SK-N-SH (cell line): ENCODE measurements around the gene OGFOD2. TPM values are rescaled to one million over a fixed set of nuclear protein-coding genes. Genes with fewer than 3 reads are reported as not detected.
A peak's percentile ranks its signal among the peaks of the same experiment; 100 is the strongest.

ENCODE experiments used
- CTCF ChIA-PET: fragments of 300-600, 350-600 bp; formaldehyde crosslinking; extraction: SDS; loops from one replicate; lab custom pipeline; 2021; lab: Yijun Ruan, JAX
- POLR2A ChIA-PET: fragments of 350-600 bp; sonication (Branson Sonifier 250); formaldehyde crosslinking; extraction: SDS; loops from one replicate; lab custom pipeline; 2020; ENCODE audit warnings: antibody characterized with exemption, inconsistent platforms; lab: Yijun Ruan, JAX
- DNase-seq: peaks from one replicate; pipeline ENCODE4 v3.0.0; 2012
- H2AFZ ChIP-seq: fragments of 200-600 bp; sonication (generic); 2 replicates; pipeline ENCODE4 v1.8.1; 2016; ENCODE audit warnings: antibody characterized with exemption, mild to moderate bottlenecking, low read depth
- H3F3A ChIP-seq: fragments of 200-600 bp; sonication (generic); replicated peaks from 2 replicates; pipeline ENCODE3; 2016; ENCODE audit warnings: antibody characterized with exemption, mild to moderate bottlenecking; ENCODE audit not compliant: insufficient read depth
- H3K27ac ChIP-seq, 2 experiments: fragments of 200-500 bp in 1 of 2; fragments of 200-600 bp in 1 of 2; sonication (Bioruptor generic) in 1 of 2; sonication (generic), shearing (Covaris generic) in 1 of 2; 2 replicates each; pipeline versions ENCODE4 v1.5.1 to v1.6.1; 2014 to 2016; ENCODE audit warnings: low read depth in 2 of 2, inconsistent platforms in 1 of 2, low read length in 1 of 2, mild to moderate bottlenecking in 1 of 2, mixed read lengths in 1 of 2
- H3K27me3 ChIP-seq: fragments of 200-600 bp; sonication (generic), shearing (Covaris generic); 2 replicates; pipeline ENCODE4 v1.6.1; 2016; ENCODE audit warnings: mixed run types; ENCODE audit not compliant: insufficient read depth
- H3K36me3 ChIP-seq, 2 experiments: fragments of 200-500 bp in 1 of 2; fragments of 200-600 bp in 1 of 2; sonication (Bioruptor generic) in 1 of 2; sonication (generic) in 1 of 2; replicated peaks in 1 of 2; 2 replicates each; pipeline versions ENCODE3 to v1.5.1; 2014 to 2016; ENCODE audit warnings: low read length in 1 of 2, mild to moderate bottlenecking in 1 of 2; ENCODE audit not compliant: insufficient read depth in 2 of 2, control insufficient read depth in 1 of 2
- H3K4me1 ChIP-seq, 2 experiments: fragments of 200-500 bp in 1 of 2; fragments of 200-600 bp in 1 of 2; sonication (Bioruptor generic) in 1 of 2; sonication (generic), shearing (Covaris generic) in 1 of 2; 2 replicates each; pipeline versions ENCODE4 v1.5.1 to v1.6.1; 2014 to 2016; ENCODE audit warnings: low read depth in 1 of 2, low read length in 1 of 2, mixed run types in 1 of 2; ENCODE audit not compliant: insufficient read depth in 2 of 2, control insufficient read depth in 1 of 2
- H3K4me2 ChIP-seq: fragments of 200-600 bp; sonication (generic), shearing (Covaris generic); 2 replicates; pipeline ENCODE4 v1.6.1; 2017; ENCODE audit warnings: mixed run types
- H3K4me3 ChIP-seq, 2 experiments: fragments of 200-500 bp in 1 of 2; fragments of 200-600 bp in 1 of 2; sonication (Bioruptor generic) in 1 of 2; sonication (generic), shearing (Covaris generic) in 1 of 2; 2 replicates each; pipeline versions ENCODE4 v1.5.1 to v1.8.1; 2014 to 2016; ENCODE audit warnings: low read depth in 2 of 2, inconsistent platforms in 1 of 2, low read length in 1 of 2, mild to moderate bottlenecking in 1 of 2, mixed read lengths in 1 of 2, moderate library complexity in 1 of 2
- H3K79me2 ChIP-seq: fragments of 200-600 bp; sonication (generic); 2 replicates; pipeline ENCODE4 v1.8.1; 2017; ENCODE audit warnings: mild to moderate bottlenecking; ENCODE audit not compliant: insufficient read depth
- H3K9ac ChIP-seq: fragments of 200-600 bp; sonication (generic); 2 replicates; pipeline ENCODE4 v1.6.1; 2017; ENCODE audit warnings: mixed run types
- H3K9me2 ChIP-seq: fragments of 200-600 bp; sonication (generic); 2 replicates; pipeline ENCODE4 v1.6.1; 2017; ENCODE audit warnings: mixed run types
- H3K9me3 ChIP-seq: fragments of 200-600 bp; sonication (generic); 2 replicates; pipeline ENCODE4 v1.6.1; 2017; ENCODE audit warnings: mixed run types, mild to moderate bottlenecking, moderate library complexity
- H4K20me1 ChIP-seq: fragments of 200-600 bp; sonication (generic); 2 replicates; pipeline ENCODE4 v1.6.1; 2017; ENCODE audit warnings: mild to moderate bottlenecking, mixed run types; ENCODE audit not compliant: insufficient read depth
- CHD2 ChIP-seq: fragments of 150-350 bp; IDR thresholded peaks from 2 replicates; pipeline ENCODE4 v1.6.1; 2018; ENCODE audit warnings: low read length; ENCODE audit not compliant: partially characterized antibody
- FOXJ3 ChIP-seq: sonication (generic); formaldehyde crosslinking; IDR thresholded peaks from 2 replicates; pipeline ENCODE4 v1.5.1; 2020; ENCODE audit warnings: mild to moderate bottlenecking, missing genetic modification reagents
- FOXM1 ChIP-seq: IDR thresholded peaks from 2 replicates; pipeline ENCODE4 v1.4.0; 2012; ENCODE audit warnings: low read depth, mild to moderate bottlenecking
- MXI1 ChIP-seq: IDR thresholded peaks from 2 replicates; pipeline ENCODE4 v1.6.1; 2012; ENCODE audit warnings: mild to moderate bottlenecking, low read depth, low read length, improper control_type of control experiment
- NRF1 ChIP-seq: IDR thresholded peaks from 2 replicates; pipeline ENCODE4 v1.6.1; 2012; ENCODE audit warnings: low read depth, mild to moderate bottlenecking, low read length
- POLR2AphosphoS5 ChIP-seq: IDR thresholded peaks from 2 replicates; pipeline ENCODE4 v1.6.1; 2012; ENCODE audit warnings: low read depth, low read length
- RFX5 ChIP-seq: IDR thresholded peaks from 2 replicates; pipeline ENCODE4 v1.6.1; 2012; ENCODE audit warnings: mild to moderate bottlenecking, improper control_type of control experiment, low read length
- SIN3A ChIP-seq: IDR thresholded peaks from 2 replicates; pipeline ENCODE4 v1.6.1; 2012; ENCODE audit warnings: low read depth, mild to moderate bottlenecking, low read length, moderate library complexity, borderline replicate concordance
- TCF12 ChIP-seq: IDR thresholded peaks from 2 replicates; pipeline ENCODE4 v1.4.0; 2012
- YY1 ChIP-seq: IDR thresholded peaks from 2 replicates; pipeline ENCODE4 v1.4.0; 2012; ENCODE audit warnings: low read depth, mild to moderate bottlenecking
- WGBS: methylation state at CpG from one replicate; pipeline ENCODE4 v1.1.6; 2017; ENCODE audit warnings: low lambda C conversion rate; 5-methylcytosine and 5-hydroxymethylcytosine counted together
- polyA plus RNA-seq, 3 experiments: library from polyadenylated mRNA; depleted of rRNA; stranded (reverse); fragments of >200 nt; gene quantifications; 2 replicates each; pipeline ENCODE4 v1.2.3, GENCODE V29; 2012
- TF ChIP-seq, protein P1 (sequence below): fragments of 200-600 bp; sonication (generic); IDR thresholded peaks from 2 replicates; pipeline ENCODE4 v1.6.1; 2017; ENCODE audit warnings: antibody characterized with exemption, mild to moderate bottlenecking, moderate library complexity
- TF ChIP-seq, protein P2 (sequence below): fragments of 150-350 bp; IDR thresholded peaks from 2 replicates; pipeline ENCODE4 v1.6.1; 2017; ENCODE audit warnings: antibody characterized with exemption, low read length, low read depth, borderline replicate concordance
- TF ChIP-seq, protein P3 (sequence below): IDR thresholded peaks from 2 replicates; pipeline ENCODE4 v1.4.0; 2012; ENCODE audit warnings: low read depth

OGFOD2 gene
- polyA plus RNA-seq, 1 of the 3 experiments (the other 2 are of a cell fraction) = 22.0 TPM

DNA sequence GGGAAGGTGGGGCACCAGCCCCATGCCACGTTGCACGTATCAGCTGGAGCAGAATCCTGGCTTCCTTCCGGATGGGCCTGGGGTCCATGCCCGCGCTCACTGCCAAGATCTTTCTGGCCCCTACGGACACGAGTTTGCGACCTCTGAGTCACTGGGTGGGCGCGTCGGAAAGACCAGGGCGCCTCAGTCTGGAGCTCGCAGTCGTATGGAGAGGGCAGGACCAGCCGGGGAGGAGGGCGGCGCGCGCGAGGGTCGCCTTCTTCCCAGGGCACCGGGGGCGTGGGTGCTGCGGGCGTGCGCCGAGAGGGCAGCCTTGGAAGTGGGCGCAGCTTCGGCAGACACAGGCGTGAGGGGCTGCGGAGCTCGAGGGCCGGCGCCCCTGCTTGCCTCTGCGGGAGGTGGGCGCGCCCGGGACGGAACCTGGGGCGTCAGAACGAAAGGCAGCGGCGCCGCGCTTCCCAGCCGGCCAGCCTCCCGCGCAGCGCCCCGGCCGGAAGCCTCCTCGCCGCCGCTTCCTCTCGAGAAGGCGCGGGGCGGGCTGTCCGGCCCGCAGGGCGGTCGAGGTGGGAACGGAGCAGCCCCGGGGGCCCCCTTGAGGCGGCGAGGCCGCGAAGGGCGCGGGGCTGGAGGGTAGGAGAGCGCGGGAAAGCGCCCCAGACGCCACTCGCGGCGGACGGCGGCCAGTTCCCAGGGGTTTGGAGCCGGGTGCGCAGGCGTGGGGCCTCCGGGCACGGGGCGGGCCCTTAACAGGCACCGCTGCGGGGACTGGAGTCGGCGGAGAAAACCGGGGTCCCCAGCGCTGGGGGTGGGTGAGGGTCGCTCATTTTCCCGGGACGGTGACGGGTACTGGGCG lies 5.4 kb downstream of the OGFOD2 start, which contains the start of gene ARL6IP4 (continued):
- TF ChIP-seq MXI1 (peak; percentile 34; the same call in 1 of the 2 replicates), POLR2AphosphoS5 (peak; percentile 55; the same call in 1 of the 2 replicates), SIN3A (peak; percentile 66; the same call in 1 of the 2 replicates), CHD2 (peak; percentile 54), TCF12 (no peak), NRF1 (peak; percentile 63), FOXJ3 (CRISPR knock-in tag) (0 out of 2 replicates have a peak, but pooled peaks have one; percentile 11), RFX5 (no peak)
- TF ChIP-seq, protein P1, sequence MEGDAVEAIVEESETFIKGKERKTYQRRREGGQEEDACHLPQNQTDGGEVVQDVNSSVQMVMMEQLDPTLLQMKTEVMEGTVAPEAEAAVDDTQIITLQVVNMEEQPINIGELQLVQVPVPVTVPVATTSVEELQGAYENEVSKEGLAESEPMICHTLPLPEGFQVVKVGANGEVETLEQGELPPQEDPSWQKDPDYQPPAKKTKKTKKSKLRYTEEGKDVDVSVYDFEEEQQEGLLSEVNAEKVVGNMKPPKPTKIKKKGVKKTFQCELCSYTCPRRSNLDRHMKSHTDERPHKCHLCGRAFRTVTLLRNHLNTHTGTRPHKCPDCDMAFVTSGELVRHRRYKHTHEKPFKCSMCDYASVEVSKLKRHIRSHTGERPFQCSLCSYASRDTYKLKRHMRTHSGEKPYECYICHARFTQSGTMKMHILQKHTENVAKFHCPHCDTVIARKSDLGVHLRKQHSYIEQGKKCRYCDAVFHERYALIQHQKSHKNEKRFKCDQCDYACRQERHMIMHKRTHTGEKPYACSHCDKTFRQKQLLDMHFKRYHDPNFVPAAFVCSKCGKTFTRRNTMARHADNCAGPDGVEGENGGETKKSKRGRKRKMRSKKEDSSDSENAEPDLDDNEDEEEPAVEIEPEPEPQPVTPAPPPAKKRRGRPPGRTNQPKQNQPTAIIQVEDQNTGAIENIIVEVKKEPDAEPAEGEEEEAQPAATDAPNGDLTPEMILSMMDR = no peak
- TF ChIP-seq, protein P2, sequence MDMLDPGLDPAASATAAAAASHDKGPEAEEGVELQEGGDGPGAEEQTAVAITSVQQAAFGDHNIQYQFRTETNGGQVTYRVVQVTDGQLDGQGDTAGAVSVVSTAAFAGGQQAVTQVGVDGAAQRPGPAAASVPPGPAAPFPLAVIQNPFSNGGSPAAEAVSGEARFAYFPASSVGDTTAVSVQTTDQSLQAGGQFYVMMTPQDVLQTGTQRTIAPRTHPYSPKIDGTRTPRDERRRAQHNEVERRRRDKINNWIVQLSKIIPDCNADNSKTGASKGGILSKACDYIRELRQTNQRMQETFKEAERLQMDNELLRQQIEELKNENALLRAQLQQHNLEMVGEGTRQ = no peak

DNA sequence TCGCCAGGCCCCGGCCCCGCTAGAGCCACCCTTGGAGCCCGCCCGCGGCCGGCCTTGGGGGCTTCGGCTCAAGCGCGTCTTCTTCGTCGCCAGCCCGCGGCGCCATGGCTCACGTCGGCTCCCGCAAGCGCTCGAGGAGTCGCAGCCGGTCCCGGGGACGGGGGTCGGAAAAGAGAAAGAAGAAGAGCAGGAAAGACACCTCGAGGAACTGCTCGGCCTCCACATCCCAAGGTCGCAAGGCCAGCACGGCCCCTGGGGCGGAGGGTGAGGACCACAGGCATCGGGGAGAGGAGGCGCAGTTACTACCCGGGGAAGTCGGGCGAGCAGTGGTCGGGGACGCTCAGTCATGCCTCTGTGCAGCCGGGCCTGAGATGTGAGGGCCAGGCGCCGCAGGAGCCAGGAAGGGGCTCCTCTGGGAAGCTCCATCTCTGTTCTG lies 6.0 kb downstream of the OGFOD2 start:
- ChIA-PET CTCF (interaction anchor here (0.7 to 5.0 kb wide), 4 partner anchors 13 to 292 kb away, joined by 3 to 25 read pairs (median 3); no protein-coding TSS in a partner anchor), POLR2A (interaction anchor here (0.8 to 1.2 kb wide), 3 partner anchors 12 to 252 kb away, joined by 3 read pairs; partner anchors contain the start of genes MPHOSPH9 and MTRFR)
- peak overlapping the region; percentile 92 for H3K9ac ChIP-seq
- H3K4me3 ChIP-seq = peak overlapping the region; percentile 96
- peaks cover 68% of the 10 kb centered on the region for H3K79me2 ChIP-seq
- H3K36me3 ChIP-seq = peaks cover 0 to 25% of the 10 kb centered on the region in 2 experiments
- H3K27me3 ChIP-seq = no peaks in the 10 kb centered on the region
- H4K20me1 ChIP-seq = peaks cover 10% of the 10 kb centered on the region; the same call in 1 of the 2 replicates
- H2AFZ ChIP-seq = peak overlapping the region; percentile 45; the same call in 1 of the 2 replicates
- no peaks in the 10 kb centered on the region for H3K9me2 ChIP-seq
- under 1% methylated on average over 22 of the region's 40 CpGs for WGBS
- peaks cover 7% of the 10 kb centered on the region for H3F3A ChIP-seq
- peak overlapping the region; percentile 96 for H3K4me2 ChIP-seq
- H3K27ac ChIP-seq = peak overlapping the region; percentile 51 to 76; a peak in 3 of 4 replicates
- no peaks in the 10 kb centered on the region for H3K9me3 ChIP-seq
- peaks cover 13 to 41% of the 10 kb centered on the region in 2 experiments; a peak in 3 of 4 replicates for H3K4me1 ChIP-seq
- TF ChIP-seq YY1 (peak; percentile 58; the same call in 1 of the 2 replicates), FOXJ3 (CRISPR knock-in tag) (no peak), FOXM1 (0 out of 2 replicates have a peak, but pooled peaks have one; percentile 7)
- TF ChIP-seq, protein P3, sequence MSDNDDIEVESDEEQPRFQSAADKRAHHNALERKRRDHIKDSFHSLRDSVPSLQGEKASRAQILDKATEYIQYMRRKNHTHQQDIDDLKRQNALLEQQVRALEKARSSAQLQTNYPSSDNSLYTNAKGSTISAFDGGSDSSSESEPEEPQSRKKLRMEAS = 0 out of 2 replicates have a peak, but pooled peaks have one; percentile 6
- peak; percentile 71 for DNase-seq
